Measurements from ENCODE around the gene WHAMM. TPM values are rescaled to one million over a fixed set of nuclear protein-coding genes. Genes with fewer than 3 reads are reported as not detected.

The WHAMM gene
- total RNA-seq, 1 experiment from 2014 or later = 6.9 TPM

GRCh38 chr15:82845686-82846085 lies 36.3 kb downstream of the WHAMM start:
- BruUV-seq (replicated peaks) = no TSS peak
- TF ChIP-seq CTCF (conservative IDR thresholded peaks at IDR 0.05) (no peak), EZH2 (IDR thresholded peaks at IDR 0.05; ENCODE audit: low read depth) (no peak)

GRCh38 chr15:82846621-82847020 lies 37.2 kb downstream of the WHAMM start:
- H3K9me3 ChIP-seq (ENCODE audit: insufficient read depth, low read depth) = no peaks in the 10 kb centered on the region
- ChIA-PET CTCF (no interaction called here), POLR2A (ENCODE audit: unreplicated experiment) (interaction anchor here (0.6 kb wide), 1 partner anchor 460 kb away, joined by 3 read pairs; no protein-coding TSS in a partner anchor)
- H3K9me2 ChIP-seq (ENCODE audit: insufficient read depth) = no peaks in the 10 kb centered on the region
- no peaks in the 10 kb centered on the region for H4K20me1 ChIP-seq (ENCODE audit: insufficient read depth)
- intact Hi-C loops (cut with micrococcal nuclease; ENCODE audit: unreplicated experiment) = loop anchor here (5.0 kb wide), 1 partner anchor 141 kb away; the partner anchor contains the start of gene RAMAC
- no peak for TF ChIP-seq EZH2 (IDR thresholded peaks at IDR 0.05; ENCODE audit: low read depth)
- no peak for TF ChIP-seq CTCF (conservative IDR thresholded peaks at IDR 0.05)
- no peak overlapping the region for H3K27ac ChIP-seq
- no TSS peak for BruUV-seq (replicated peaks)
- no peaks in the 10 kb centered on the region for H3K4me1 ChIP-seq (replicated peaks; ENCODE audit: insufficient read depth)
- H3K79me2 ChIP-seq (ENCODE audit: low read depth) = no peaks in the 10 kb centered on the region
- H3K36me3 ChIP-seq (ENCODE audit: low read depth) = no peaks in the 10 kb centered on the region
- DNase-seq = no peak
- no peak overlapping the region for H2AFZ ChIP-seq
- no peaks in the 10 kb centered on the region for H3K27me3 ChIP-seq (ENCODE audit: insufficient read depth, low read depth)
- H3F3A ChIP-seq (ENCODE audit: insufficient read depth, low read depth) = no peaks in the 10 kb centered on the region
- no peak overlapping the region for H3K4me2 ChIP-seq
- H3K4me3 ChIP-seq = no peak overlapping the region

More at GRCh38 chr15:82845686-82846085, 36.3 kb downstream of the WHAMM start:
- Histone ChIP-seq H2AFZ (no peak overlapping the region), H3K9me2 (ENCODE audit: insufficient read depth) (no peaks in the 10 kb centered on the region), H3K79me2 (ENCODE audit: low read depth) (no peaks in the 10 kb centered on the region), H3F3A (ENCODE audit: insufficient read depth, low read depth) (no peaks in the 10 kb centered on the region), H3K4me1 (replicated peaks; ENCODE audit: insufficient read depth) (no peaks in the 10 kb centered on the region), H3K4me2 (no peak overlapping the region), H3K27me3 (ENCODE audit: insufficient read depth, low read depth) (no peaks in the 10 kb centered on the region), H3K27ac (no peak overlapping the region), H3K36me3 (ENCODE audit: low read depth) (no peaks in the 10 kb centered on the region), H4K20me1 (ENCODE audit: insufficient read depth) (no peaks in the 10 kb centered on the region), H3K4me3 (no peak overlapping the region), H3K9me3 (ENCODE audit: insufficient read depth, low read depth) (no peaks in the 10 kb centered on the region)
- ChIA-PET POLR2A (ENCODE audit: unreplicated experiment) (no interaction called here), CTCF (no interaction called here)
- intact Hi-C loops (cut with micrococcal nuclease; ENCODE audit: unreplicated experiment) = loop anchor here (5.0 kb wide), 1 partner anchor 142 kb away; the partner anchor contains the start of gene RAMAC
- DNase-seq = no peak

GRCh38 chr15:82847703-82848102 lies 38.3 kb downstream of the WHAMM start:
- H4K20me1 ChIP-seq (ENCODE audit: insufficient read depth) = no peaks in the 10 kb centered on the region
- H3K9me2 ChIP-seq (ENCODE audit: insufficient read depth) = no peaks in the 10 kb centered on the region
- no peak overlapping the region for H2AFZ ChIP-seq
- DNase-seq = no peak
- no peak overlapping the region for H3K27ac ChIP-seq
- ChIA-PET POLR2A (ENCODE audit: unreplicated experiment) (interaction anchor here (0.5 kb wide), 1 partner anchor 1818 kb away, joined by 4 read pairs; no protein-coding TSS in a partner anchor), CTCF (no interaction called here)
- TF ChIP-seq EZH2 (IDR thresholded peaks at IDR 0.05; ENCODE audit: low read depth) = no peak
- no peak for TF ChIP-seq CTCF (conservative IDR thresholded peaks at IDR 0.05)
- H3K27me3 ChIP-seq (ENCODE audit: insufficient read depth, low read depth) = no peaks in the 10 kb centered on the region
- H3F3A ChIP-seq (ENCODE audit: insufficient read depth, low read depth) = no peaks in the 10 kb centered on the region
- no peaks in the 10 kb centered on the region for H3K36me3 ChIP-seq (ENCODE audit: low read depth)
- no peak overlapping the region for H3K4me2 ChIP-seq
- H3K79me2 ChIP-seq (ENCODE audit: low read depth) = no peaks in the 10 kb centered on the region
- H3K9me3 ChIP-seq (ENCODE audit: insufficient read depth, low read depth) = no peaks in the 10 kb centered on the region
- H3K4me1 ChIP-seq (replicated peaks; ENCODE audit: insufficient read depth) = no peaks in the 10 kb centered on the region
- intact Hi-C loops (cut with micrococcal nuclease; ENCODE audit: unreplicated experiment) = loop anchor here (2.0 to 5.0 kb wide), 2 partner anchors 140 to 153 kb away; partner anchors contain the start of gene RAMAC
- no peak overlapping the region for H3K4me3 ChIP-seq
- BruUV-seq (replicated peaks) = no TSS peak

Measured in PC-9 (cell line).